GM19035 (cell line): ENCODE data around the gene GRHPR.
A peak's percentile ranks its signal among the peaks of the same experiment; 100 is the strongest.

Source experiments
- ATAC-seq: cut with Tn5 transposase; IDR thresholded peaks from one replicate; pipeline ENCODE4 v1.9.1; 2021; ENCODE audit not compliant: unreplicated experiment

GRHPR gene

DNA sequence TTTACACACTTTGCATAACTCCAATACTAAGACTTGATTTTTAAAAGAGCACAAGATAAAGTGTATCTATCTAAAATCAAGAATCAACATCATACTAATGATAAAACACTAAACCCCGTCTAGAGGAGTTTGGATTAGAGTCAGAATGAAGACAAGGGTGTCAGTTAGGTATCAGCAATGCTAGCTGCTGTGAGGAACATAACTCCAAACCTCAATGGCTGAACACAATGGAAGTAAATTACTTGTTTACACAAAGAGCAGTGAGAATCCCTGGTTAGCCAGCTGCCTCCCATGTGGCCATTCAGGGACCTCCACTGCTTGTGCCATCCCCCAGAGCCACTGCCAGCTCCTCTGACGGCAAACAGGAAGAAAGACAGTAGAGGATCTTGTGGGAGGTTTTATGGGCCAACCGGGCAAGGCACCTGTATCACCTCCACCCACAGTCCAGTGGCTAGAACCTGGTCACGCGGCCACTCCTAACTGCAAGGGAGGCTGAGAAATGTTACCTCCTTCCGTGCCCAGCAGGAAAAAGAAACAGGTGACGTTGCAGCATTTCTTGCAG lies 24.0 kb upstream of the GRHPR start:
- ATAC-seq = no peak

- ATAC-seq = no peak
These were observed 23.2 kb upstream of the GRHPR start for GRCh38 chr9:37399336-37399735.

DNA sequence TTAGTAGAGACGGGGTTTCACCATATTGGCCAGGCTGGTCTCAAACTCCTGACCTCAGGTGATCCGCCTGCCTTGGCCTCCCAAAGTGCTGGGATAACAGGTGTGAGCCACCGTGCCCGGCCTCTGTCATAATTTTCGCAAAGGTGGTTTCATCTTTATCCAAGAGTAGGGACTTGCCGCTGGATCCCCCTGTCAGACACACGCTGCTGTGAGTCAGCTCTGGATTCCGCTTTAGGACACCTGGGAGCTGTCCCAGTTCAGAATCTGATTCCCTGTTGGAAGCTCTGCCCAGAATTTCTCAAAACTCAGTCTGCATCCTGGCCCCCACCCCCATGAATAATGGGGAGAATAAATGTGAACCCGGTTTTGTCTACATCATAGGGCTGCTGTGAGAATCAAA lies 17.9 kb upstream of the GRHPR start:
- ATAC-seq = no peak

- ATAC-seq = no peak
These were observed 17.1 kb upstream of the GRHPR start for GRCh38 chr9:37405350-37405749.

- ATAC-seq = no peak
These were observed 16.6 kb upstream of the GRHPR start for GRCh38 chr9:37405764-37406380.

DNA sequence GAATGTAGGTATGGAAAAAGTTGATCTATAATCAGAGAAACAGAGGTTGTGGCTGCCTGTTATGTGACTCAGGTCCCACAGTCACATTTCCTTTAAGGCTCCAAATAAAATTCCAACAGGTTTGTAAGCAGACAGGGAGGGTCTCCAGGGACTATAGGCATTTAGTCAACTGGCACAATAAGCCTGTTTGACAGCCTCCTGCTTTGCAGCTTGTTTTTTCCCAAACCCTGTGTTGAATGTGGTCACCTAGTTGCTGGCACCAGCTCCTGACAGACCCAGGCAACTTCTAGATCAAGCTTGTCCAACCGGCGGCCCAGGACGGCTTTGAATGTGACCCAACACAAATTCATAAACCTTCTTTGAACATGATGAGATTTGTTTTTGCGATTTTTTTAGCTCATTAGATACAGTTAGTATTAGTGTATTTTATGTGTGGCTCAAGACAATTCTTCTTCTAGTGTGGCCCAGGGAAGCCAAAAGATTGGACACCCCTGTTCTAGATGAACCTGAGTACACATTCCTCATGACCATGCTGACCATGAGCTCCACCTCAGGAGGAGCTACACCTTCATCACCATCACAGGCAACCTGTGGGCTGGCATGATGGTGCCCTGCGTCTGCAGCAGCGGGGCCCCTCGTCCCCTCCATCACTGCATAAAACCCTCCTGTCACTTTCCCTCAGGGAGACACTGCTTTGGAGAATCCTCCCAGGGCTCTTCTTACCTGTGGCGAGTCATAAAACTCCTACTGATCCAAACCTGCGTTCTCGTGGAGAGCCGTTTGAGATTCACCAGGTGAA lies 15.7 kb upstream of the GRHPR start:
- ATAC-seq = no peak

DNA sequence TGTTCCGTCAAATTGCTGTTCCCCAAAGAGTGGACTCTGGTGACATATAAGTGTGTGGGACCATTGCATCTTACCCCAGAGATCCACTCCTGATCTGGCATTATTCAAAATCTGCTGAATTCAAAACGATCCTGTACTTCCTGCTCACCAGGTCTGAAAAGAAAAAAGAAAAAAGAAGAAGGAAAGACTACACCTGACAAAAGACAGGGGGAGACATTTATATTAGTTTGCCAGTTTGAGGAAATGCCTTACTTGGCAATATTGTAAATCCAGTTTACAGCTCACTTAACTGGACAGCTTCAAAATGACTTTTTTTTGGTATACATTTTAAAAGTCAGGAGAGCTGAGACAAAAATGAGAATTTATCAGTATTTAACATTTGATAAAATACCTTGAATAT lies 15.0 kb upstream of the GRHPR start:
- ATAC-seq = no peak

DNA sequence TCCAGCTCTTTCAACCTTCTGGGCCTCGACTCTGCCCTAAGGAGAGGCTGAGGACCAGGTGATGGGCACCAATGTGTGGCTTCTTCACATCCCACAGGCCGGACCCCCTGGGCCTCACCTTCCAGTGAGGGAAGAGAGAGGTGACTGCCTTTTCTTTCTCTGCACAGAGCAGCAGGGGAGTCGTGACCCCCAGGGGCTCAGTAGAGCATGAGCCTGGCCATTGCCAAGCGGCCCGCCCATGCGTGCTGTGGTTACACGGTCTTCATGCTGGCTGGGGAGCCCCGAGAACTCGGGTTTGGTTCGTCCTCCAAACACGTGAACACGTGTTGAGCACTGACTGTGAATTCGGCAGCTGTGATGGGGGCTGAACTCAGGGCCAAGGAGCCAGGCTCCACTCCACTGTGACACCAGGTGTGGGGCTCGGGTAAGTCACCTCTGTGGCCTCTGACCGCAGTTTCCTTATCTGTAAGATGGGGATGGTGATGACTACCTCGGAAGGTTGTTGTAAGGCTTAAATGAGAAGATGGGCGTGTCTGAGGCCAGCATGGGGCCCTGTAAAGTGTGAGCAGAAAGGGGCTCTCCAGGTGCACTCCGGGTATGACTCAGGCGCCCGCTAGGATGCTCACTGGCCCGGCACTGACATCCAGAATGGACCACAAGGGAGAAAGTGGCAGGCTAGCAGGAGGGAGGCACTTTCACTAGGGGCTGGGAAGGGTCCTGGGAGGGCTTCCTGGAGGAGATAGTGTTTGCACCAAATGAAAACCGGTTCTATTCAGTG lies 13.4 kb upstream of the GRHPR start:
- peak; percentile 89 for ATAC-seq

DNA sequence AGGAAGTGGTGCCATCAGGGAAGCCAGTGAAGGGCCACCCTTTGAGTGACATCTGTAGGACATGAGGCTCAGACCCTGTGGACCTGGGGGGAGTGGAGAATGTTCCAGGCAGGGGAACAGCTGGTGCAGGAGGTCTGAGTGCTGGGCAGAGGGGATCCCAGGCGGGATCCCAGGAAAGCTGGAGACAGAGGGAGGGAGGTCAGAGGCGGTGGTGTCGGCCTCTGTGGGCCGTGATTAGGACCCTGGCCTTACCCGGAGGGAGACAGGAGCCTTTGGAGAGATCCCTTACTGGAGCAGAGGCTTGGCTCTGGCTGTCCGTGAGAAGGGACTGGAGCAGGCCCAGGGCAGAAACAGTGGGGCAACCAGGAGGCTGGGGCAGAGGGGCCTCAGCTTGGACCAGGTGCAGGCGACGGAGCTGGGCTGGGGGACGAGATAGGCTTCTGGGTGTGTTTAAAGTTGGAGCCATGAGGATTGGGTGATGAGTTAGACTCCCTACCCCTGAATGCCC lies 12.1 kb upstream of the GRHPR start:
- no peak for ATAC-seq

- no peak for ATAC-seq
These were observed 11.3 kb upstream of the GRHPR start for GRCh38 chr9:37410969-37411785.

GRCh38 chr9:37412431-37413151 lies 9.9 kb upstream of the GRHPR start:
- no peak for ATAC-seq

DNA sequence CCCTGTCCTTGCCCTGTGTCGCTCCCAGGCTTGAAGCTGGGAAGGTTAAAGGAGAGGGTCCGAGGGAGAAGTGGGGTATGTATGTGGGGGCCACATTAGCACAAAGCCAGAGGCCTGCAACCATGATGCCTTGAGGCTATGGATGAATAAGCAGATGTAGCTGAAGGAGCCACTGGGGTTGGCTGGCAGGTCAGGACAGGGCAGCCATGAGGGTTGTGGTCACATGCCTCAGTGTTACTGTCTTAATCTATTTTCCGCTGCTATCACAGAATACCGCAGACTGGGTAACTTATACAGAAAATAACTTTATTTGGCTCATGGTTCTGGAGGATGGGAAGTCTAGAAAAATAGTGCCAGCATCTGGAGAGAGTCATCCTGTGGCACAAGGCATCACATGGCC lies 9.2 kb upstream of the GRHPR start:
- ATAC-seq = no peak

DNA sequence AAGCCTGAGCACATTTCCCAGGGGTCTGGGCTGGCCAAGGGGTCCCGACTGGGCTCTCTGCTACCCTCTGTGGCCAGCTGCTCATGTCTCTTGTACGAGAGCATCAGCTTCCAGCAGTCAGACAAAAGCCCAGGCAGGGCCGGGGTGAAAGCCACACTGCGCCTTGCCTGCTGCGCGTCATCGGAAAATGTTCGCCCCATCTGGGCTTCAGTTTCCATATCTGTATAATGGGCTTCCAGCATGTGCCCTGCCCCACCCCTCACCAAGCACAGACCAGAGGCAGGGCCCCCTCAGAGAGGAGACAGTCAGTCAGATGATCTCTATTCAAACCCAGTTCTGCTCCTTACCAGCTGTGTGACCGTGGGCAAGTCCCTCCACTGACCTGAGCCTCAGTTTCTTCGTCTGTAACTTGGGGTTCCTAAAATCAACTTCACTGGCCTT lies 8.0 kb upstream of the GRHPR start:
- ATAC-seq = no peak

- no peak for ATAC-seq
These were observed 7.3 kb upstream of the GRHPR start for GRCh38 chr9:37415011-37415719.

- ATAC-seq = no peak
These were observed 5.2 kb upstream of the GRHPR start for GRCh38 chr9:37417252-37417803.

- ATAC-seq = no peak
These were observed 4.5 kb upstream of the GRHPR start for GRCh38 chr9:37417857-37418618.

DNA sequence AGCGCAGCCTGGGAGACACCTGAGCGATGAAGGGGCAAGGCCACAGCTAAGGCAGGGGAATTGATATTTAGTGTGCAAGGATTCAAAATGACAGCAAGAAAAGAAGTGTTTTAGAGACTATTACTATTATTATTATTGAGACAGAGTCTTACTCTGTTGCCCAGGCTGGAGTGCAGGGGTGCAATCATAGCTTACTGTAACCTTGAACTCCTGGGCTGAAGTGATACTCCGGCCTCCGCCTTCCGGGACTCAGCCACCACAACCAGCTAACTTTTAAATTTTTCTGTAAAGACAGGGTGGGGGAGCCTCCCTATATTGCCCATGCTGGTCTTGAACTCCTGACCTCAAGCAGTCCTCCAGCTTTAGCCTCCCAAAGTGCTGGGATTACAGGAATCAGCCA lies 3.3 kb upstream of the GRHPR start:
- no peak for ATAC-seq
